HCT116 (cell line): ENCODE measurements around the gene EIF4E1B. TPM values are rescaled to one million over a fixed set of nuclear protein-coding genes. Genes with fewer than 3 reads are reported as not detected.

ENCODE experiments used
- ATAC-seq: fragments of 200-7000 bp; cut with Tn5 transposase; 2 replicates; pipeline ENCODE4 v1.9.1; 2020; ENCODE audit warnings: mild to moderate bottlenecking, moderate library complexity
- BruUV-seq: library from RNA; stranded (reverse); fragments of 400-500 nt; replicated peaks from 2 replicates; lab custom pipeline; 2021; lab: Mats Ljungman, UMichigan
- CTCF ChIA-PET: fragments of 300-600 bp; sonication (Branson Sonifier 250); formaldehyde crosslinking; loops from one replicate; lab custom pipeline; 2021; ENCODE audit warnings: antibody characterized with exemption; lab: Charles Lee
- POLR2A ChIA-PET: fragments of 300-600, 350-600 bp; sonication (Branson Sonifier 250); formaldehyde crosslinking; loops from one replicate; lab custom pipeline; 2021; ENCODE audit warnings: antibody characterized with exemption; lab: Charles Lee
- RAD21 ChIA-PET, 2 experiments: fragments of 300-600 bp; sonication (Branson Sonifier 250); formaldehyde crosslinking; loops; one replicate each; lab custom pipeline; 2023; ENCODE audit warnings: low total read pairs in 2 of 2; ENCODE audit not compliant: uncharacterized antibody in 2 of 2, unreplicated experiment in 2 of 2, low non-redundant PET in 1 of 2; lab: Charles Lee
- DNase-seq: peaks from one replicate; pipeline ENCODE4 v3.0.0-alpha.2; 2010; ENCODE audit warnings: low read depth, low spot score
- H2AFZ ChIP-seq: fragments of 200-600 bp; shearing (Covaris generic), sonication (generic); 2 replicates; pipeline ENCODE4 v1.6.1; 2017; ENCODE audit warnings: low read depth, mixed run types, mixed read lengths, antibody characterized with exemption, low read length; ENCODE audit not compliant: poor library complexity, severe bottlenecking
- H3K27ac ChIP-seq: 2 replicates; pipeline ENCODE4 v1.5.1; 2012; ENCODE audit warnings: low read depth, low read length
- H3K27me3 ChIP-seq: fragments of 200-600 bp; sonication (generic); 2 replicates; pipeline ENCODE4 v1.6.1; 2016; ENCODE audit warnings: mixed run types, low read length, mixed read lengths; ENCODE audit not compliant: insufficient read depth
- H3K36me3 ChIP-seq, 2 experiments: fragments of 200-500 bp in 1 of 2; fragments of 200-600 bp in 1 of 2; sonication (Bioruptor generic) in 1 of 2; sonication (generic) in 1 of 2; 2 replicates each; pipeline versions ENCODE4 v1.5.1 to v1.6.1; 2014 to 2016; ENCODE audit warnings: low read length in 2 of 2, inconsistent platforms in 1 of 2, mixed read lengths in 1 of 2, mixed run types in 1 of 2; ENCODE audit not compliant: insufficient read depth in 2 of 2, control insufficient read depth in 1 of 2
- H3K4me1 ChIP-seq, 2 experiments: fragments of 200-600 bp in 1 of 2; sonication (generic) in 1 of 2; 2 replicates each; pipeline versions ENCODE4 v1.5.1 to v1.6.1; 2012 to 2017; ENCODE audit warnings: low read length in 2 of 2, inconsistent platforms in 1 of 2, mild to moderate bottlenecking in 1 of 2, mixed read lengths in 1 of 2, mixed run types in 1 of 2, moderate library complexity in 1 of 2; ENCODE audit not compliant: insufficient read depth in 2 of 2, control insufficient read depth in 1 of 2
- H3K4me2 ChIP-seq: fragments of 200-600 bp; sonication (generic); 2 replicates; pipeline ENCODE4 v1.6.1; 2017; ENCODE audit warnings: mixed run types, low read length, mixed read lengths
- H3K4me3 ChIP-seq, 2 experiments: fragments of 200-600 bp in 1 of 2; sonication (generic) in 1 of 2; replicated peaks in 1 of 2; 2 replicates each; pipeline ENCODE4 v1.5.1; 2011 to 2016; ENCODE audit warnings: low read length in 2 of 2, control low read depth in 1 of 2, low read depth in 1 of 2, mild to moderate bottlenecking in 1 of 2, mixed read lengths in 1 of 2, mixed run types in 1 of 2
- H3K79me2 ChIP-seq: fragments of 200-600 bp; sonication (generic); 2 replicates; pipeline ENCODE4 v1.6.1; 2017; ENCODE audit warnings: mild to moderate bottlenecking, mixed run types, low read length, moderate library complexity, mixed read lengths; ENCODE audit not compliant: insufficient read depth
- H3K9ac ChIP-seq: fragments of 200-600 bp; sonication (generic); 2 replicates; pipeline ENCODE4 v1.6.1; 2016; ENCODE audit warnings: low read length, mixed read lengths
- H3K9me2 ChIP-seq: fragments of 200-600 bp; sonication (generic), shearing (Covaris generic); 2 replicates; pipeline ENCODE4 v1.6.1; 2017; ENCODE audit warnings: mixed run types, mild to moderate bottlenecking, moderate library complexity; ENCODE audit not compliant: insufficient read depth
- H3K9me3 ChIP-seq, 2 experiments: fragments of 200-500 bp in 1 of 2; fragments of 200-600 bp in 1 of 2; sonication (Bioruptor generic) in 1 of 2; sonication (generic) in 1 of 2; 2 replicates each; pipeline ENCODE4 v1.6.1; 2014 to 2017; ENCODE audit warnings: low read length in 2 of 2, mixed read lengths in 2 of 2, inconsistent platforms in 1 of 2, low read depth in 1 of 2, mild to moderate bottlenecking in 1 of 2, mixed run types in 1 of 2, moderate library complexity in 1 of 2; ENCODE audit not compliant: control insufficient read depth in 1 of 2, insufficient read depth in 1 of 2
- H4K20me1 ChIP-seq: fragments of 200-600 bp; sonication (generic), shearing (Covaris generic); 2 replicates; pipeline ENCODE4 v1.6.1; 2017; ENCODE audit warnings: mixed run types, mild to moderate bottlenecking, moderate library complexity; ENCODE audit not compliant: insufficient read depth
- ATF3 ChIP-seq: IDR thresholded peaks from 2 replicates; pipeline ENCODE4 v1.6.1; 2012
- CBX3 ChIP-seq: IDR thresholded peaks from 2 replicates; pipeline ENCODE4 v1.6.1; 2012; ENCODE audit warnings: low read depth
- ELF1 ChIP-seq: IDR thresholded peaks from 2 replicates; pipeline ENCODE4 v1.6.1; 2012; ENCODE audit warnings: low read depth, borderline replicate concordance
- EZH2 ChIP-seq: fragments of 200-600 bp; sonication (generic); IDR thresholded peaks from 2 replicates; pipeline ENCODE4 v1.6.1; 2017; ENCODE audit warnings: antibody characterized with exemption, mixed run types
- FOSL1 ChIP-seq: IDR thresholded peaks from 2 replicates; pipeline ENCODE4 v1.6.1; 2012; ENCODE audit warnings: low read depth
- JUND ChIP-seq: IDR thresholded peaks from 2 replicates; pipeline ENCODE4 v1.6.1; 2012
- MAX ChIP-seq: IDR thresholded peaks from 2 replicates; pipeline ENCODE4 v1.6.1; 2012
- POLR2A ChIP-seq: IDR thresholded peaks from 2 replicates; pipeline ENCODE4 v1.7.0; 2011; ENCODE audit warnings: borderline replicate concordance; ENCODE audit not compliant: insufficient read depth, insufficient read length; ENCODE audit errors: extremely low read depth
- POLR2AphosphoS5 ChIP-seq: IDR thresholded peaks from 2 replicates; pipeline ENCODE4 v1.6.1; 2011; ENCODE audit warnings: mild to moderate bottlenecking, low read depth, low read length, moderate library complexity
- REST ChIP-seq: IDR thresholded peaks from 2 replicates; pipeline ENCODE4 v1.6.1; 2012; ENCODE audit warnings: low read depth
- SRF ChIP-seq: IDR thresholded peaks from 2 replicates; pipeline ENCODE4 v1.6.1; 2012; ENCODE audit warnings: low read depth
- YY1 ChIP-seq: IDR thresholded peaks from 2 replicates; pipeline ENCODE4 v1.6.1; 2011; ENCODE audit warnings: low read length, low read depth, moderate library complexity, mild to moderate bottlenecking; ENCODE audit not compliant: insufficient replicate concordance; ENCODE audit errors: extremely low read depth
- intact Hi-C: fragments of 100-400 bp; cut with micrococcal nuclease; formaldehyde crosslinking; loops from 2 replicates; pipeline ENCODE4 v1.10.0; 2022
- total RNA-seq: library from RNA; stranded (reverse); gene quantifications from one replicate; pipeline ENCODE4 v1.2.1, GENCODE V29; 2021; ENCODE audit not compliant: unreplicated experiment
- TF ChIP-seq, protein P1 (sequence below), 3 experiments: fragments of 200-600 bp in 1 of 3; sonication (generic) in 1 of 3; IDR thresholded peaks in 2 of 3; conservative IDR thresholded peaks in 1 of 3; 2 replicates each; pipeline ENCODE4 v1.5.1; 2012 to 2017; ENCODE audit warnings: low read depth in 2 of 3, low read length in 2 of 3, antibody characterized with exemption in 1 of 3, borderline replicate concordance in 1 of 3, control low read depth in 1 of 3, mild to moderate bottlenecking in 1 of 3, mixed read lengths in 1 of 3, mixed run types in 1 of 3, moderate library complexity in 1 of 3; ENCODE audit not compliant: insufficient read depth in 1 of 3

The EIF4E1B gene
- total RNA-seq, 1 experiment from 2014 or later, result 0.07 TPM

DNA sequence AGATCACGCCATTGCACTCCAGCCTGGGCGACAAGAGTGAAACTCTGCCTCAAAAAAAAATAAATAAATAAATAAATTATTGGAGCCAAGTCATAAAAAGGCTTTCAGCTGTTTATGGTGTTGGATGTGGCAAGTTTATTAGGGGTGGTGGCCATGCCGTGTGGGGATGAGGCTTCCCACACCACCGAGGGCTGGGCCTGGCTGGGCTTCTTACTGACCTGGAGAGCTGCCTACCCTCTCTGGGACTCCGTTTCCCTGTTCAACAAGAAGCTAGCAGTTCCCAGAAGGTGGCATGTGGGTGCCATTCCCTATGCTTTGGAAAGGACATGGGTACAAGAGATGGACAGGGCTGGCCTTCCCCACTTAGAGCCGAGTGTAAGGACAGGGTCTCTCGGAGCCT is 43.1 kb upstream of the EIF4E1B start:
- no peaks in the 10 kb centered on the region for H3K9me2 ChIP-seq
- CTCF ChIA-PET, result no interaction called here

More for the DNA sequence above, 43.1 kb upstream of the EIF4E1B start:
- Histone ChIP-seq H3K27ac (no peak overlapping the region), H3K36me3 (peaks cover 0 to 4% of the 10 kb centered on the region in 2 experiments; a peak in 1 of 4 replicates), H3K9ac (no peak overlapping the region), H4K20me1 (no peaks in the 10 kb centered on the region), H3K4me1 (no peaks in the 10 kb centered on the region), H3K79me2 (no peaks in the 10 kb centered on the region), H3K4me3 (no peak overlapping the region), H3K9me3 (peaks cover 5 to 17% of the 10 kb centered on the region in 2 experiments; a peak in 2 of 4 replicates), H3K27me3 (no peaks in the 10 kb centered on the region), H3K4me2 (no peak overlapping the region), H2AFZ (no peak overlapping the region)
- DNase-seq (no peak), ATAC-seq (no peak)
- ChIA-PET POLR2A (no interaction called here), RAD21 (no interaction called here)
- intact Hi-C loops, result no loop called here
- BruUV-seq, result no TSS peak
- no peak for TF ChIP-seq FOSL1
- TF ChIP-seq MAX, result no peak
- no peak for TF ChIP-seq EZH2
- TF ChIP-seq, protein P1, sequence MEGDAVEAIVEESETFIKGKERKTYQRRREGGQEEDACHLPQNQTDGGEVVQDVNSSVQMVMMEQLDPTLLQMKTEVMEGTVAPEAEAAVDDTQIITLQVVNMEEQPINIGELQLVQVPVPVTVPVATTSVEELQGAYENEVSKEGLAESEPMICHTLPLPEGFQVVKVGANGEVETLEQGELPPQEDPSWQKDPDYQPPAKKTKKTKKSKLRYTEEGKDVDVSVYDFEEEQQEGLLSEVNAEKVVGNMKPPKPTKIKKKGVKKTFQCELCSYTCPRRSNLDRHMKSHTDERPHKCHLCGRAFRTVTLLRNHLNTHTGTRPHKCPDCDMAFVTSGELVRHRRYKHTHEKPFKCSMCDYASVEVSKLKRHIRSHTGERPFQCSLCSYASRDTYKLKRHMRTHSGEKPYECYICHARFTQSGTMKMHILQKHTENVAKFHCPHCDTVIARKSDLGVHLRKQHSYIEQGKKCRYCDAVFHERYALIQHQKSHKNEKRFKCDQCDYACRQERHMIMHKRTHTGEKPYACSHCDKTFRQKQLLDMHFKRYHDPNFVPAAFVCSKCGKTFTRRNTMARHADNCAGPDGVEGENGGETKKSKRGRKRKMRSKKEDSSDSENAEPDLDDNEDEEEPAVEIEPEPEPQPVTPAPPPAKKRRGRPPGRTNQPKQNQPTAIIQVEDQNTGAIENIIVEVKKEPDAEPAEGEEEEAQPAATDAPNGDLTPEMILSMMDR (IDR thresholded peaks at IDR 0.05 in 2 of 3, conservative IDR thresholded peaks at IDR 0.05 in 1 of 3; ENCODE audit: borderline replicate concordance in 1 of 3, insufficient read depth in 1 of 3, low read depth in 2 of 3, low read length in 2 of 3), result no peak
- no peak for TF ChIP-seq POLR2AphosphoS5
- TF ChIP-seq POLR2A, result no peak
- TF ChIP-seq ATF3, result no peak
- no peak for TF ChIP-seq SRF
- no peak for TF ChIP-seq JUND
- no peak for TF ChIP-seq REST
- TF ChIP-seq YY1, result no peak
- no peak for TF ChIP-seq CBX3
- TF ChIP-seq ELF1, result no peak
